Stimulated activated CD8-positive, alpha-beta memory T cell treated with anti-CD3 and anti-CD28 coated beads, Interleukin-4, amount 100 ng/mL, for 4 hours (primary cell): ENCODE results near the gene MYH7.
"Not testable (repeated sequence)": the region's sequence is repeated elsewhere in the genome, so short reads cannot be mapped to it uniquely, and the experiment has no call there.

ENCODE experiments used
- DNase-seq, 2 donors: peaks; one replicate each; pipeline ENCODE4 v3.0.0-alpha.2; 2020; ENCODE audit warnings: low read depth in 2 of 2, low spot score in 1 of 2

Gene MYH7

GRCh38 chr14:23435543-23436326 lies at the start of gene MYH7:
Gene MYH7, minus strand, starts transcription at chr14:23435660. Its CDS starts 1,928 bp downstream, at chr14:23433732.
- no peak for DNase-seq

DNA sequence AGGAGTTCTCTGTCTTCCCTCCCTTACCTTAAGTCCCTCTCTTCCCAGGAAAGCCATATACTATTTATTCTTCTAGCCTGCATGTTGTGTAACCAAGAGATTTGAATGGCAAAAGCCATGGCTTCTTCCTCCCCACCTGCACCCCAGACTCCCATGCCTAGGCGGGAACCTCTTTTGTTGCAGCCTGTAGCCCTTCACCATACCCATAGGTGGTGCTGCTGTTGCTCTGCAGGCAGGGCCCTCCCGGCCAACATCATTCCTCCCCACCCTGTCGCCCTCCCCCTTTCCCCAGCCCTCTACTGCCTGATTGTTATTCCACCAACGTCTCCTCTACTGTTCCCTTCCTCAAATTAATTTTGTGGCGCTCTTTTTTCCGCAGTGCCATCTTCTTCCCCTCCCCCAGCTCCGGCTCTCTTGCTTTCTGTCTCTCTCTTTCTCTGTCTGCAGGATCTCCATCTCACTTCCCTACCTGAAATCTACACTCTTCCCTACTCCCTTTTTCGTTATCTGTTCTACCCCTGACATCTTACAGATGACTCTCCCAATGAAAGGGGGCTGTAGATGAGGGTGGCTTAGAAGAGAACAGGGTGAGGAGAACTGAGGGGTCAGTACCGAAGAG lies 47.9 kb upstream of the MYH7 start:
- no peak for DNase-seq

DNA sequence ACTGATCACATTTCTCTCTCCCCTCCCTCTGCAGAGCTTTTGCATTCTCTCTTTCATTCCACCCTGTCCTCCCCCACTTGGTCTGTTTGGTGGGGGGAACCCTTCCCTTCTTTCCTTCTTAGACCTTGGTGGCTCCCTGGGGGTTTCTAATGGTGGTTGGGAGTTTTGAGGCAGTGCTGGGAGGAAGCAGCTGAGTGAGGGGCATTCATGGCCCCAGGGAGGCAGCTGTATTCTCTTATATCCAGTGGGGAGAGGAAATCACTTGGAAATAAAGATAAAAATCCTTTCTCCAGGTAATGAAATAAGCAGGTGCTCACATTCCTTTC lies 47.3 kb upstream of the MYH7 start:
- no peak for DNase-seq

DNA sequence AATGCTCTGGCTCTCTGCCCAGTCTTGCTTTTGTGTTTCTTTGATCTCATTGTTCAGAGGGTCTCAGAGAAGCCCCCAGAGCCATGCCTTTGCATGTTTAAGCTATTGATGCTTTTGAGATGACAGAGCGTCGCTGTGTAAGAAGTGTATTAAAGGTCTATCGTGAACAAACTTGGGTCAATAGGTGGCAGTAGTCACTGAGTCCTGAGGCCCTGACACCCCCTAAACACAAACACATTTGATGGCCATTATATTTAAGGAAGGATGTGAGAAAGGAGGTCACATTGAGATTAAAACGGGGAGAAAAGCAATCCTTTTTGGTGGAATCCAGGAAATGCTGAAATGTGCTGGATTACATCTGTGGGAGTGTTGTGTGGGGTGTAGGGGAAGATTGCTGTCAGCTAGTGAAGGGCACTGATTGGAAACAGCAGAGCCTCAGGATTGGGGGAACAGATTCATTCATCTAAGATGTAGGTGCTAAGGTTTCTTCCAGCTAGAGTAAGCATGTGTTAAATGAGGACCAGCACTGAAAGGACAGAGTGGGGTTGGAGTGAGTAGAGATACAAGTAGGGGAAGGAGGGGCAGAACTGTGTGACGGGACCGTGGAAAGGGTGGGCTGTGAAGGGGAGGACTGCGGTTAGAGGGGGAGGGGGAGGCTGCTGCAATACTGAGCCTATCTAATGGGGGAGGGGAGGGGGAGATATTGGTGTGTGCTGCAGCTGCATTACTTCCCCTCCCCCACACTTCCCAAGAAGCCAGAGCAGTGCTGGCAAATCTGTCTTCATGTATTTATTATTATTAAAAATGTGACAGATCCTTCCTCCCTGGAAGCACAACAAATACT lies 46.7 kb upstream of the MYH7 start:
- no peak for DNase-seq

DNA sequence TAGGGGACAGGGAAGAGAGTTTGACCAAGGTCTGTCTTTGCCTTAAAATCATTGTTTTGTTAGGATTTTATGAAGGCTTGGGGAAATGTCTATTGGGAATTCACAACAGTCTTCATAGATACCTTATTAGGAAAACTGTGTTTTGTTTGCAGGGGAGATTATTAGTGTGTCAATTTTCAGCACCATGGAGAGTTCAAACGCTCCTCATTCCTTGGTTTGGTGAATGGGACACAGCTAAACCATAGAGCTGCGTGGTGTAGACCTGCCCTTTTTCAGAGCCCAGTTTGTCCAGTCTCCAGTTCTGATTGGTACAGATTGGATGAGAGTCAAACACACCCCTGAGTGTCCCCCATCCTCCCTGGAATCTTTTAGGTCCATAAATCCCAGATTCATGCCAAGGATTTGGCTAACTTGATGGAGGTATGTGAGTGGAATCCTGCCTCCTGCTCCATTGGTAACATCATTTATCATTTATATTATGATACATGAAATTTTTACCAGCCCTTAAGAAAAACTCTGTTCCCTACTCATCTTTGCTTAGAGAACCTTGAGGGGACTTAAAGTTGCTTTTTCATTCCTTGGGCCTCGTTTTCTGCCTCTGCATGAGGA lies 46.0 kb upstream of the MYH7 start:
- DNase-seq = no peak

DNA sequence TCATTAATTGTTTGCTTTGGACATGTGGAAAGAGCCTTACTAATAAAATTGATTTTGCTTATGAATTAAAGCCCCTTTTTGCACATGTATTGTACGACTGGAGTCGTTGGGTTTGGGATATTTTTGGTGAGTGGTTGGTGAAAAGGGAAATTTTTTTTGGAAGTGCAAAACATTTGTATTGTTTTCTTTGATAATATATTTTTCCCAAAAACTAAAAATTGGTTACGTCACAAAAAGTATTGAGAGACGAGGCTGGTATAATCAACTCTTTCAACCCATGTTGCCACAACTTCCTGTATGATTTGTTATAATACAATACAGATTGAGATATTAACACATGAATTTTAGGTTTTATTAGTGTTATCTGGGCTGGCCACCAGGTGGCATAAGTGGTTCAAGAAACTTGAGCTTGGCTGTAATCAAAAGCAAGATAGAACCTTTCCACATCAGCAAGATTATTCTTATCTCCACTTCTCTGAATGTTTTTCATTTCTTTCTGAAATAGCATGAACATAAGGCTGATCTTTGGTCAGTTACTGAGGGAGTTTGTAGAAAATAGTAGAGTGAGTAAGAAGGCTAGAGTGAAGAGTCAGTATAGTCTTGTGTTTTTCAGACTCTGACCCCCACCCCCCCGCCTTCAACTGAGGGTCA lies 42.8 kb upstream of the MYH7 start:
- DNase-seq = peak; percentile 24 to 33

- no peak for DNase-seq
These were observed 35.5 kb upstream of the MYH7 start for GRCh38 chr14:23470947-23471346.

GRCh38 chr14:23469906-23470403 lies 34.5 kb upstream of the MYH7 start:
- DNase-seq = peak in 1 of 2 donors; percentile 1

- peak; percentile 76 to 83 for DNase-seq
These were observed 33.9 kb upstream of the MYH7 start, which contains the start of gene NGDN for GRCh38 chr14:23469127-23469905. Gene NGDN, plus strand, starts transcription at chr14:23469703. Its CDS starts 13 bp downstream, at chr14:23469716.

DNA sequence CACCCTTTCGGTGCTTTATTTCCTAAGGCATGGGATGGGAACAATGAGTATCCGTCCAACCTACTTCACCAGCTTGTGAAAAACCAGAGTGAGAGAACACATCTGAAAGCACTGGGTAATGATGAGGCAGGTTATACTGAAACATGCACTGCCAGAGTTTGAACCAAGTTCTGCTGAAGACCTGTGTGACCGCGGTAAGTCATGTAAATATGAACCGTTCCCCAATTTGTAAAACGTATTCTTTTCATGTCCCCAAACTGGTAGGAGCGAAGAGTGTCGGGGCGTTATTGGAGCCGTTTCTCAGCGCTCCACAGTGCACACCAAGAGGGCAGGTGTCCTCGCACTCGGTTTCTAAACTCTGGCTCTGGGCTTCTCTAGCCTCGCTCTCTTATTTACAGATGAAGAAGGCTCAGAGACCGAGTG lies 33.3 kb upstream of the MYH7 start:
- DNase-seq = no peak

GRCh38 chr14:23465261-23465660 lies 29.8 kb upstream of the MYH7 start:
- no peak for DNase-seq

GRCh38 chr14:23464700-23465099 lies 29.2 kb upstream of the MYH7 start:
- no peak for DNase-seq

DNA sequence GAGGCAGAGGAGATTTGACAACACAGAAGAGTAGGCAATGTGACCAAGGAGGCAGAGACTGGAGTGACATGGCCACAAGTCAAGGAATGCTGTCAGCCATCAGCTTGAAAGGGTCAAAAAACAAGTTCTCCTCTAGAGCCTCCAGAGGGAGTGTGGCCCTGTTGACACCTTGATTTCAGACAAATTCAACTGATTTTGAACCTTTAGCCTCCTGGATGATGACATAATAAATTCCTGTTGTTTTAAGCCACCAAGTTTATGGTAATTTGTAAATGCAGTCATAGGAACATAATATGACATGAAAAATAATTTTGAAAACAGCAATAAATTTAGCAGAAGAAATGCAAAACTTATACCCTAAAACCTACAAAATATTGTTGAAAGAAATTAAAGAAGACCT lies 25.5 kb upstream of the MYH7 start:
- no peak for DNase-seq

- no peak for DNase-seq
These were observed 22.4 kb upstream of the MYH7 start for GRCh38 chr14:23457587-23458445.

DNA sequence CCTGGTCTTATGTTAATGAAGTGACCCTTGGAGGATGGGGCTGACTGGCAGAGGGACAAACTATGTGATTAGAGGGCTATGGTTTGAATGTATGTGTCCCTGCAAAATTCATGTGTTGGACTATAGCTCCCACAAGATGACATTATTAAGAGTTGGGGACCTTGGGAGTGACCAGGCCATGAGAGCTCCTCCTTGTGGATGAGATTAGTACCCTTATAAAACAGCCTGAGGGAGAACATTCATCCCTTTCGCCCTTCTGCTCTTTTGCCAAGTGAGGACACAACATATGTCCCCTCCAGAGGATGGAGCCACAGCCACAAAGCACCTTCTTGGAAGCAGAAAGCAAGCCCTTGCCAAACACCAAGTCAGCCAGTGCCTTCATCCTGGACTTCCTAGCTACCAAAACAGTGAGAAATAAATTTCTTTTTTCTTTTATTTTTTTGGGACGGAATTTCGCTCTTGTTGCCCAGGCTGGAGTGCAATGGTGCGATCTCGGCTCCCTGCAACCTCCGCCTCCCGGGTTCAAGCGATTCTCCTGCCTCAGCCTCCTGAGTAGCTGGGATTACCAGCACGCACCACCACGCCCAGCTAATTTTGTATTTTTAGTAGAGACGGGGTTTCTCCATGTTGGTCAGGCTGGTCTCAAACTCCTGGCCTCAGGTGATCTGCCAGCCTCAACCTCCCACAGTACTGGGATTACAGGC lies 21.6 kb upstream of the MYH7 start:
- not testable (repeated sequence) for DNase-seq

GRCh38 chr14:23454445-23454856 lies 19.0 kb upstream of the MYH7 start:
- no peak for DNase-seq

GRCh38 chr14:23452237-23452636 lies 16.8 kb upstream of the MYH7 start:
- no peak for DNase-seq

- DNase-seq = no peak
These were observed 14.9 kb upstream of the MYH7 start for GRCh38 chr14:23450379-23450778.
